ENCODE data around the gene OR6Y1.

Gene OR6Y1

GRCh38 chr1:158506369-158506987, 47.7 kb downstream of the OR6Y1 start:
- no peak for DNase-seq (ENCODE audit: low spot score)

GRCh38 chr1:158496374-158496773, 57.8 kb downstream of the OR6Y1 start:
- no peak for DNase-seq (ENCODE audit: low spot score)

GRCh38 chr1:158494796-158495195, 59.4 kb downstream of the OR6Y1 start:
- DNase-seq (ENCODE audit: low spot score): no peak
